B cell (primary cell): ENCODE data around the gene PRDM4.

Experiments used
- CTCF ChIP-seq: fragments of 200-600 bp; IDR thresholded peaks from one replicate; pipeline ENCODE4 v1.8.0; 2022; ENCODE audit warnings: antibody characterized with exemption, mild to moderate bottlenecking
- EZH2 ChIP-seq: IDR thresholded peaks from 2 replicates; pipeline ENCODE4 v1.6.1; 2012; ENCODE audit warnings: borderline replicate concordance, low read depth, mild to moderate bottlenecking, moderate library complexity, low read length; ENCODE audit not compliant: insufficient read depth, poor library complexity, severe bottlenecking

DNA sequence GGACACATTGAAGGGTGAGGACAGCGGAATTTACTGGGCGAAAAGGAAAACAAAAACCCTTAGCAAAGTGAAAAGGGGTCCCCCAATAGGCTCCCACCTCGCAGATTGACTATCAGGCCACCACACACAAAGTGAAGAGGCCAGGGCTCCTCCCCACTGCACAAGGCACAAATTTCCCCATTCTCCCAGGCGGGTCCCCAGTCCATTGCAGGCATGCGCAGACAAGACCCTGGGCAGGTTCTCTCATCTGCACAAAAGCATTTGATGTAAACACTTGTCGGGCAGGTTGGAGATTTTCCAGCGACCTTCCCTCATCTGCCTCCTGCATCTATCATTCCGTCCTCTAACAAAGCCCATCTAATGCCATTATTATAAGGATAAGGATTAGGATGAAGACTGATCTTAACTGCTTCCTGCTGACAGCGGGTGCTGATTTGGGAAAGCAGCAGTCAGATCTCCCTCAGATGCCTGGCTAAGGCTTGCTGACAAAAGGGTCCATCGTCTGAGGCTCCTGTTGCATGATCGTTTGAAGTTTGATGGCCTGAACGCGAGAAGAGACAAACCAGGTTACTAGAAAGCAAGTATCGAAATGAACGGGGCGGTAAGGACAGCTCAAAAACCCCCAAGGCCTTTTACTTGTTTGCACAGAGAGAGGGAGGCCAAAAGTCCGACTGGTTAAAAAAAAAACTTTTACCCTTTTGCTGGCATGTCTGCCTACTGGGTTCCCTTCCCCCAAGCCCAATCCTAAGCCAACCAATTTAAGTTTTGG, 27.9 kb upstream of the PRDM4 start:
- TF ChIP-seq CTCF (no peak), EZH2 (no peak)
